HCT116 (cell line): ENCODE data around the gene ARHGEF16. TPM values are rescaled to one million over a fixed set of nuclear protein-coding genes. Genes with fewer than 3 reads are reported as not detected.

Experiments
- ATAC-seq: fragments of 200-7000 bp; cut with Tn5 transposase; 2 replicates; pipeline ENCODE4 v1.9.1; 2020; ENCODE audit warnings: mild to moderate bottlenecking, moderate library complexity
- BruUV-seq: library from RNA; stranded (reverse); fragments of 400-500 nt; replicated peaks from 2 replicates; lab custom pipeline; 2021; lab: Mats Ljungman, UMichigan
- CTCF ChIA-PET: fragments of 300-600 bp; sonication (Branson Sonifier 250); formaldehyde crosslinking; loops from one replicate; lab custom pipeline; 2021; ENCODE audit warnings: antibody characterized with exemption; lab: Charles Lee
- POLR2A ChIA-PET: fragments of 300-600, 350-600 bp; sonication (Branson Sonifier 250); formaldehyde crosslinking; loops from one replicate; lab custom pipeline; 2021; ENCODE audit warnings: antibody characterized with exemption; lab: Charles Lee
- RAD21 ChIA-PET, 2 experiments: fragments of 300-600 bp; sonication (Branson Sonifier 250); formaldehyde crosslinking; loops; one replicate each; lab custom pipeline; 2023; ENCODE audit warnings: low total read pairs in 2 of 2; ENCODE audit not compliant: uncharacterized antibody in 2 of 2, unreplicated experiment in 2 of 2, low non-redundant PET in 1 of 2; lab: Charles Lee
- DNase-seq: peaks from one replicate; pipeline ENCODE4 v3.0.0-alpha.2; 2010; ENCODE audit warnings: low read depth, low spot score
- H2AFZ ChIP-seq: fragments of 200-600 bp; shearing (Covaris generic), sonication (generic); 2 replicates; pipeline ENCODE4 v1.6.1; 2017; ENCODE audit warnings: low read depth, mixed run types, mixed read lengths, antibody characterized with exemption, low read length; ENCODE audit not compliant: poor library complexity, severe bottlenecking
- H3K27ac ChIP-seq: 2 replicates; pipeline ENCODE4 v1.5.1; 2012; ENCODE audit warnings: low read depth, low read length
- H3K27me3 ChIP-seq: fragments of 200-600 bp; sonication (generic); 2 replicates; pipeline ENCODE4 v1.6.1; 2016; ENCODE audit warnings: mixed run types, low read length, mixed read lengths; ENCODE audit not compliant: insufficient read depth
- H3K36me3 ChIP-seq, 2 experiments: fragments of 200-500 bp in 1 of 2; fragments of 200-600 bp in 1 of 2; sonication (Bioruptor generic) in 1 of 2; sonication (generic) in 1 of 2; 2 replicates each; pipeline versions ENCODE4 v1.5.1 to v1.6.1; 2014 to 2016; ENCODE audit warnings: low read length in 2 of 2, inconsistent platforms in 1 of 2, mixed read lengths in 1 of 2, mixed run types in 1 of 2; ENCODE audit not compliant: insufficient read depth in 2 of 2, control insufficient read depth in 1 of 2
- H3K4me1 ChIP-seq, 2 experiments: fragments of 200-600 bp in 1 of 2; sonication (generic) in 1 of 2; 2 replicates each; pipeline versions ENCODE4 v1.5.1 to v1.6.1; 2012 to 2017; ENCODE audit warnings: low read length in 2 of 2, inconsistent platforms in 1 of 2, mild to moderate bottlenecking in 1 of 2, mixed read lengths in 1 of 2, mixed run types in 1 of 2, moderate library complexity in 1 of 2; ENCODE audit not compliant: insufficient read depth in 2 of 2, control insufficient read depth in 1 of 2
- H3K4me2 ChIP-seq: fragments of 200-600 bp; sonication (generic); 2 replicates; pipeline ENCODE4 v1.6.1; 2017; ENCODE audit warnings: mixed run types, low read length, mixed read lengths
- H3K4me3 ChIP-seq, 2 experiments: fragments of 200-600 bp in 1 of 2; sonication (generic) in 1 of 2; replicated peaks in 1 of 2; 2 replicates each; pipeline ENCODE4 v1.5.1; 2011 to 2016; ENCODE audit warnings: low read length in 2 of 2, control low read depth in 1 of 2, low read depth in 1 of 2, mild to moderate bottlenecking in 1 of 2, mixed read lengths in 1 of 2, mixed run types in 1 of 2
- H3K79me2 ChIP-seq: fragments of 200-600 bp; sonication (generic); 2 replicates; pipeline ENCODE4 v1.6.1; 2017; ENCODE audit warnings: mild to moderate bottlenecking, mixed run types, low read length, moderate library complexity, mixed read lengths; ENCODE audit not compliant: insufficient read depth
- H3K9ac ChIP-seq: fragments of 200-600 bp; sonication (generic); 2 replicates; pipeline ENCODE4 v1.6.1; 2016; ENCODE audit warnings: low read length, mixed read lengths
- H3K9me2 ChIP-seq: fragments of 200-600 bp; sonication (generic), shearing (Covaris generic); 2 replicates; pipeline ENCODE4 v1.6.1; 2017; ENCODE audit warnings: mixed run types, mild to moderate bottlenecking, moderate library complexity; ENCODE audit not compliant: insufficient read depth
- H3K9me3 ChIP-seq, 2 experiments: fragments of 200-500 bp in 1 of 2; fragments of 200-600 bp in 1 of 2; sonication (Bioruptor generic) in 1 of 2; sonication (generic) in 1 of 2; 2 replicates each; pipeline ENCODE4 v1.6.1; 2014 to 2017; ENCODE audit warnings: low read length in 2 of 2, mixed read lengths in 2 of 2, inconsistent platforms in 1 of 2, low read depth in 1 of 2, mild to moderate bottlenecking in 1 of 2, mixed run types in 1 of 2, moderate library complexity in 1 of 2; ENCODE audit not compliant: control insufficient read depth in 1 of 2, insufficient read depth in 1 of 2
- H4K20me1 ChIP-seq: fragments of 200-600 bp; sonication (generic), shearing (Covaris generic); 2 replicates; pipeline ENCODE4 v1.6.1; 2017; ENCODE audit warnings: mixed run types, mild to moderate bottlenecking, moderate library complexity; ENCODE audit not compliant: insufficient read depth
- CBX3 ChIP-seq: IDR thresholded peaks from 2 replicates; pipeline ENCODE4 v1.6.1; 2012; ENCODE audit warnings: low read depth
- CTCF ChIP-seq, 3 experiments: fragments of 200-600 bp in 1 of 3; sonication (generic) in 1 of 3; IDR thresholded peaks in 2 of 3; conservative IDR thresholded peaks in 1 of 3; 2 replicates each; pipeline ENCODE4 v1.5.1; 2012 to 2017; ENCODE audit warnings: low read depth in 2 of 3, low read length in 2 of 3, antibody characterized with exemption in 1 of 3, borderline replicate concordance in 1 of 3, control low read depth in 1 of 3, mild to moderate bottlenecking in 1 of 3, mixed read lengths in 1 of 3, mixed run types in 1 of 3, moderate library complexity in 1 of 3; ENCODE audit not compliant: insufficient read depth in 1 of 3
- FOSL1 ChIP-seq: IDR thresholded peaks from 2 replicates; pipeline ENCODE4 v1.6.1; 2012; ENCODE audit warnings: low read depth
- intact Hi-C: fragments of 100-400 bp; cut with micrococcal nuclease; formaldehyde crosslinking; loops from 2 replicates; pipeline ENCODE4 v1.10.0; 2022
- total RNA-seq: library from RNA; stranded (reverse); gene quantifications from one replicate; pipeline ENCODE4 v1.2.1, GENCODE V29; 2021; ENCODE audit not compliant: unreplicated experiment
- TF ChIP-seq, protein P1 (sequence below): IDR thresholded peaks from 2 replicates; pipeline ENCODE4 v1.6.1; 2012; ENCODE audit warnings: low read depth

ARHGEF16 gene
- total RNA-seq, 1 experiment from 2014 or later, result 37.4 TPM

- TF ChIP-seq CTCF (IDR thresholded peaks at IDR 0.05 in 2 of 3, conservative IDR thresholded peaks at IDR 0.05 in 1 of 3; ENCODE audit: borderline replicate concordance in 1 of 3, insufficient read depth in 1 of 3, low read depth in 2 of 3, low read length in 2 of 3) (no peak), CBX3 (no peak), FOSL1 (no peak)
- TF ChIP-seq, protein P1, sequence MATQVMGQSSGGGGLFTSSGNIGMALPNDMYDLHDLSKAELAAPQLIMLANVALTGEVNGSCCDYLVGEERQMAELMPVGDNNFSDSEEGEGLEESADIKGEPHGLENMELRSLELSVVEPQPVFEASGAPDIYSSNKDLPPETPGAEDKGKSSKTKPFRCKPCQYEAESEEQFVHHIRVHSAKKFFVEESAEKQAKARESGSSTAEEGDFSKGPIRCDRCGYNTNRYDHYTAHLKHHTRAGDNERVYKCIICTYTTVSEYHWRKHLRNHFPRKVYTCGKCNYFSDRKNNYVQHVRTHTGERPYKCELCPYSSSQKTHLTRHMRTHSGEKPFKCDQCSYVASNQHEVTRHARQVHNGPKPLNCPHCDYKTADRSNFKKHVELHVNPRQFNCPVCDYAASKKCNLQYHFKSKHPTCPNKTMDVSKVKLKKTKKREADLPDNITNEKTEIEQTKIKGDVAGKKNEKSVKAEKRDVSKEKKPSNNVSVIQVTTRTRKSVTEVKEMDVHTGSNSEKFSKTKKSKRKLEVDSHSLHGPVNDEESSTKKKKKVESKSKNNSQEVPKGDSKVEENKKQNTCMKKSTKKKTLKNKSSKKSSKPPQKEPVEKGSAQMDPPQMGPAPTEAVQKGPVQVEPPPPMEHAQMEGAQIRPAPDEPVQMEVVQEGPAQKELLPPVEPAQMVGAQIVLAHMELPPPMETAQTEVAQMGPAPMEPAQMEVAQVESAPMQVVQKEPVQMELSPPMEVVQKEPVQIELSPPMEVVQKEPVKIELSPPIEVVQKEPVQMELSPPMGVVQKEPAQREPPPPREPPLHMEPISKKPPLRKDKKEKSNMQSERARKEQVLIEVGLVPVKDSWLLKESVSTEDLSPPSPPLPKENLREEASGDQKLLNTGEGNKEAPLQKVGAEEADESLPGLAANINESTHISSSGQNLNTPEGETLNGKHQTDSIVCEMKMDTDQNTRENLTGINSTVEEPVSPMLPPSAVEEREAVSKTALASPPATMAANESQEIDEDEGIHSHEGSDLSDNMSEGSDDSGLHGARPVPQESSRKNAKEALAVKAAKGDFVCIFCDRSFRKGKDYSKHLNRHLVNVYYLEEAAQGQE, result no peak
- TF ChIP-seq, all 23 proteins: peak for 0
Observed at GRCh38 chr1:3466366-3467075, 12.1 kb downstream of the ARHGEF16 start (continued).

DNA sequence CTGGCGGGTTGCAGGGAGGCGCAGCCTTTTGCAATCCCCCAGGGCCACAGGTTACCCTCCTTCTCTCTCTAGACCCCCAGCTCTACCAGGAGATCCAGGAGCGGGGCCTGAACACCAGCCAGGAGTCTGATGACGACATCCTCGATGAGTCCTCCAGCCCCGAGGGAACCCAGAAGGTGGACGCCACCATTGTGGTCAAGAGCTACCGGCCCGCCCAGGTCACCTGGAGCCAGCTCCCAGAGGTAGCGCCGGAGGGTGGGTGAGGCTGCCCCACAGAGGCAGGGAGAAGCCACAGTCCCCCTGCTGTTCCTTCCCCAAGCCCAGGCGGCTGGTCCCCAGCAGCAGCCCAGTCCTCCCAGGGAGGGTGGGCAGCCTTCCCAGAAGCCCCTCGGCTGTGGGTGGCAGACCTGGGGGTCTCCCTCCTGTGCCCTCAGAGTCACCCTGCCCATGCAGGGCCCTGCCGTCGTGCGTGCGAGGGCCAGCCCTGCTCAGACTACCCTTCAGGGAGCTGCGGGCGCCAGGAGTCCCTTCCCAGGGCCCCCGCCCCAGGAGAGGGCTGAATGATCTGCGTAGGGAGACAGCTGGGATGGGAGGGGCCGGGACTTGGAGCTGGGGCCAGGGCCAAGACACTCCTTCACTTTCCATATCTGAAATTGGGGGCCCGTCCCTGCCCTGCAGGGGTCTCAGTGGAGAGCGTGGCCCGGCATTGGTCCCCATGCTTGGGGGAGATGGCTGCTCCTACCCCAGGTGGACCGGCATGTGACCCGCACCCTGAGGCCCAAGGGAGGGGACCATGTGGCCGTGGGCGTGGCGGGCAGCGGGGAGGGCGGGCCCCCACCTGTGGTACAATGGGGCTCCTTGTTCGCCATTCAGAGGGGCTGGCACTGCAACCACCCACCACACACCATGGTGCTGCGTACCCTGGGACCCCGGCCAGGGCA is 12.9 kb downstream of the ARHGEF16 start:
- no peaks in the 10 kb centered on the region for H3K79me2 ChIP-seq
- peaks cover 0 to 12% of the 10 kb centered on the region in 2 experiments; a peak in 1 of 4 replicates for H3K4me1 ChIP-seq
- no peak for DNase-seq
- H3K9me3 ChIP-seq, result no peaks in the 10 kb centered on the region
- H2AFZ ChIP-seq, result no peak overlapping the region
- H4K20me1 ChIP-seq, result no peaks in the 10 kb centered on the region
- no peaks in the 10 kb centered on the region for H3K9me2 ChIP-seq
- no peaks in the 10 kb centered on the region for H3K27me3 ChIP-seq
- ATAC-seq, result no peak
- no TSS peak for BruUV-seq
- no peak overlapping the region for H3K9ac ChIP-seq
- H3K4me2 ChIP-seq, result no peak overlapping the region
- no peak overlapping the region for H3K27ac ChIP-seq
- no peaks in the 10 kb centered on the region for H3K36me3 ChIP-seq
- ChIA-PET RAD21 (no interaction called here), POLR2A (no interaction called here), CTCF (interaction anchor here (0.9 kb wide), 1 partner anchor 14 kb away, joined by 3 read pairs; no protein-coding TSS in a partner anchor)
- TF ChIP-seq, protein P1, result no peak
- intact Hi-C loops, result no loop called here
- no peak overlapping the region for H3K4me3 ChIP-seq
